Gastroesophageal sphincter (tissue), 4 donors: ENCODE data around the gene CEP83. TPM values are rescaled to one million over a fixed set of nuclear protein-coding genes. Genes with fewer than 3 reads are reported as not detected.

Source experiments
- ATAC-seq: fragments of 150-250 bp; one replicate; pipeline ENCODE4 v1.9.1; 2016; ENCODE audit warnings: mild to moderate bottlenecking, moderate library complexity
- H3K27ac ChIP-seq, 4 donors: fragments of 200-600 bp; sonication (generic) in 3 of 4; 1 replicate in 3 of 4; 2 replicates in 1 of 4; pipeline ENCODE4 v1.5.1; 2016 to 2019
- H3K27me3 ChIP-seq: fragments of 200-600 bp; sonication (generic); one replicate; pipeline ENCODE4 v1.5.1; 2019
- H3K36me3 ChIP-seq, 2 donors: fragments of 200-600 bp; sonication (generic); one replicate each; pipeline ENCODE4 v1.5.1; 2019; ENCODE audit warnings: control low read depth in 1 of 2
- H3K4me1 ChIP-seq, 3 donors: fragments of 200-600 bp; sonication (generic); 1 replicate in 2 of 3; 2 replicates in 1 of 3; pipeline ENCODE4 v1.5.1; 2016 to 2019; ENCODE audit warnings: control low read depth in 2 of 3
- H3K4me3 ChIP-seq, 2 donors: fragments of 200-600 bp; sonication (generic); one replicate each; pipeline ENCODE4 v1.5.1; 2019; ENCODE audit warnings: mild to moderate bottlenecking in 1 of 2, moderate library complexity in 1 of 2
- H3K9me3 ChIP-seq, 3 donors: fragments of 200-600 bp; sonication (generic); one replicate each; pipeline ENCODE4 v1.5.1; 2017 to 2019; ENCODE audit warnings: control low read depth in 2 of 3
- CTCF ChIP-seq, 4 experiments: fragments of 200-600 bp in 2 of 4; fragments of 450-650 bp in 2 of 4; sonication (generic) in 1 of 4; IDR thresholded peaks; one replicate each; pipeline ENCODE4 v1.5.1; 2017 to 2019; ENCODE audit warnings: antibody characterized with exemption in 4 of 4, mild to moderate bottlenecking in 2 of 4, moderate library complexity in 2 of 4
- EP300 ChIP-seq: sonication (generic); formaldehyde crosslinking; IDR thresholded peaks from one replicate; pipeline ENCODE4 v1.6.1; 2017; ENCODE audit warnings: antibody characterized with exemption, mild to moderate bottlenecking
- POLR2A ChIP-seq, 2 donors: fragments of 450-650 bp; IDR thresholded peaks; one replicate each; pipeline ENCODE4 v1.6.1; 2017; ENCODE audit warnings: antibody characterized with exemption in 2 of 2, mild to moderate bottlenecking in 2 of 2, moderate library complexity in 1 of 2
- POLR2AphosphoS5 ChIP-seq: sonication (generic); formaldehyde crosslinking; IDR thresholded peaks from one replicate; pipeline ENCODE4 v1.6.1; 2017; ENCODE audit warnings: antibody characterized with exemption
- WGBS, 2 donors: methylation state at CpG; one replicate each; pipeline ENCODE4 v1.1.5; 2018; ENCODE audit warnings: low coverage in 1 of 2; 5-methylcytosine and 5-hydroxymethylcytosine counted together
- total RNA-seq, 4 donors: library from RNA; depleted of rRNA; stranded (reverse); fragments of >200 nt; gene quantifications; one replicate each; pipeline ENCODE4 v1.1.0, GENCODE V29; 2016

The CEP83 gene
- total RNA-seq, 4 donors from 2014 or later, result 6.3 to 24.8 (median 11.3) TPM

DNA sequence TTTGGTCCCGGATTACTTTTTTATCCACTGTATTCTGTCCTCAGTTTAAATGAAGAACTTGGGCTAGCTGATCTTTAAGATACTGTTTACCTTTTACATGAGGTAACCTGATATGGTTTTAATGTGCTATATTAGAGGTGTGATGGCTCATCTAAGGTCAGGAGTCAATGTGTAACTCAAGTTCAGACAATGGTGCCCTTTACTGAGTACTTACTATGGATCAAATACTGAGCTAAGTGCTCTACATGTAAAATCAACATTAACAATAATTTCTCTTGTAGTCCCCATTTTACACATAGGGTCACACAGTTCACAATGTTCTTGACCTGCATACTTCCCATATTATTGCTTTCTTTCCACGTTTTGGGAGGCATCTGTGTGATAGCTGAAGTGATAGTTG lies 79.2 kb downstream of the CEP83 start:
- TF ChIP-seq POLR2AphosphoS5 (no peak), EP300 (no peak), CTCF (IDR thresholded peaks at IDR 0.05) (no peak), POLR2A (IDR thresholded peaks at IDR 0.05) (no peak)
- no peaks in the 10 kb centered on the region for H3K4me1 ChIP-seq
- 62 to 78% methylated on average over 2 of the region's 2 CpGs for WGBS, 2 donors
- no peak for ATAC-seq
- no peak overlapping the region for H3K4me3 ChIP-seq
- H3K9me3 ChIP-seq, result peaks cover 0 to 10% (median 0%) of the 10 kb centered on the region in 3 donors
- H3K27ac ChIP-seq, result no peak overlapping the region
- peaks cover 4 to 17% of the 10 kb centered on the region in 2 donors for H3K36me3 ChIP-seq
- no peaks in the 10 kb centered on the region for H3K27me3 ChIP-seq

DNA sequence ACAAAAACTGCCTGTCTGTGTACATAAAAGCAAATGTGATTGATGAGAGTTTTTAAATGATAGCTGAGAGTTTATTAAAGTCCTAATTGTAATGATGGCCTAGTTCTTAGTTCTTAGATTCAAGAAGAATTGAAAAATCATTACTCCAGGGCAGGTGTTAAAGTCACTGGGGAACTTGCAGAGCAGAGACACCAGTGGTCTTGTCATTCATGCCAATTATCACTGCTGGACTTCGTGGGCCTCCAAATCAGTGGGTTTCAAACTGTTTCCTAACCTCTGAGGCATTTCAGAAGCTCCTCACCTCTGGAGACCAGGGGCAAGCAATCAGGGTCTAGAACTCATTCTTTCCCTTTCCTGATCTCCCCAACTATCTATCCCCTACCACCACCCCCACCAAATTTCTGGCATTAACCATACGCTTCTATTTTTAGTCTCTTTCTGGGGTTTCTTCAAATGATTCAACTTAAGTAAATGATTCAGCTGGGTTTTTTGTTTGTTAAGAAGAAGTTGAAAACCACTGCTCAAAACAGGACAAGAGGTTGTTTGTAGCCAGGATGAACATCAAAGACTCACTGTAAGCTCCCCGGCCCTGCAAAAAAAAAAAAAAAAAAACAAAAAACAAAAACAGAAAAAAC lies 80.1 kb downstream of the CEP83 start:
- TF ChIP-seq EP300, result no peak
- TF ChIP-seq POLR2AphosphoS5, result no peak
- TF ChIP-seq CTCF (IDR thresholded peaks at IDR 0.05), result no peak
- no peak for TF ChIP-seq POLR2A (IDR thresholded peaks at IDR 0.05)
- Histone ChIP-seq H3K4me1 (no peaks in the 10 kb centered on the region), H3K27me3 (no peaks in the 10 kb centered on the region), H3K4me3 (no peak overlapping the region), H3K9me3 (peaks cover 0 to 9% (median 0%) of the 10 kb centered on the region in 3 donors), H3K27ac (no peak overlapping the region), H3K36me3 (peaks cover 0 to 8% of the 10 kb centered on the region in 2 donors)
- ATAC-seq, result no peak
- WGBS, 2 donors, result 69 to 79% methylated on average over 2 to 3 of the region's 3 CpGs

DNA sequence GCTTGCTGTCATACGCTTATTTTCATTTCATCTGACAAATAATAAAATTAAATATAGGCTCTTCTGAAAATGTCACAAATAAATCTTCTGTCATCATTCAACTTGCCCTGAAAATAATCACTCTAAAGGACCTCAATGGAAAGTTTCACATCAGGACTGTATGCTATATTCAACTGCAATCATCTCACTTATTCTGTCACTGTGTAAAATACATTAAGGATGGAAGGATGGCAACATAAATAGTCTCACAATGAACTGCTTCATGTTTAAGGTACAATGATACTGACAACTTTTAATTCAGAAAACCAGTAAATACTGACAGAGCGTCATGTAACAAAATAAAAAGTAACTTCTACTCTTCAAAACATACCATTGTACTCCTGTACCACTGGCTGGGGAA lies 82.1 kb downstream of the CEP83 start:
- TF ChIP-seq POLR2AphosphoS5 (no peak), CTCF (IDR thresholded peaks at IDR 0.05) (no peak), POLR2A (IDR thresholded peaks at IDR 0.05) (no peak), EP300 (no peak)
- Histone ChIP-seq H3K4me1 (no peaks in the 10 kb centered on the region), H3K9me3 (no peaks in the 10 kb centered on the region), H3K27me3 (no peaks in the 10 kb centered on the region), H3K4me3 (no peak overlapping the region), H3K36me3 (peaks cover 0 to 8% of the 10 kb centered on the region in 2 donors), H3K27ac (no peak overlapping the region)
- ATAC-seq, result no peak
- WGBS, 2 donors, result 92 to 100% methylated on average over 2 of the region's 2 CpGs

DNA sequence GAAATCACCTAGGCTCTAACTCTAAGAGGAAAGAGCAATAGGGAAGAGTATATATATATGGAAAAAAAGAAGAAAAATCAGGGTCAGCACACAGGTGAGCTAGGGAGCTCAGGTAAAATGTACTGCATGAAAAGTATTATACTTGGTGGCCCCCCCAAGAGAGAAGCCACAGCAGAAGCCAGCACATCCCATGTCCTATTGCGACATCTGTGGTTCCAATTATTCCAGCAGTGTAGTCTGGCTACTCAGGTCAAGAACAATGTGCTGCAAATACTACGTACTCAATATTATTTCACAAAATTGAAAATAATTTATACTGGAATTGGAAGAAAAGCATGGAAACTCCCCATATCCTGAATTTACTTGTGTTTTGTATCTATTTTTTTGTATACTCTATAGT lies 85.5 kb downstream of the CEP83 start:
- Histone ChIP-seq H3K4me1 (no peaks in the 10 kb centered on the region), H3K9me3 (no peaks in the 10 kb centered on the region), H3K36me3 (peaks cover 0 to 8% of the 10 kb centered on the region in 2 donors), H3K27me3 (no peaks in the 10 kb centered on the region), H3K4me3 (no peak overlapping the region), H3K27ac (no peak overlapping the region)
- 100% methylated on average over 2 of the region's 2 CpGs for WGBS, 2 donors
- no peak for TF ChIP-seq CTCF (IDR thresholded peaks at IDR 0.05)
- TF ChIP-seq POLR2A (IDR thresholded peaks at IDR 0.05), result no peak
- no peak for TF ChIP-seq EP300
- TF ChIP-seq POLR2AphosphoS5, result no peak
- no peak for ATAC-seq

- Histone ChIP-seq H3K4me3 (no peak overlapping the region), H3K36me3 (no peaks in the 10 kb centered on the region), H3K4me1 (no peaks in the 10 kb centered on the region), H3K27me3 (no peaks in the 10 kb centered on the region), H3K9me3 (no peaks in the 10 kb centered on the region), H3K27ac (no peak overlapping the region)
- no peak for ATAC-seq
- 88 to 100% methylated on average over 2 of the region's 2 CpGs for WGBS, 2 donors
- no peak for TF ChIP-seq POLR2A (IDR thresholded peaks at IDR 0.05)
- no peak for TF ChIP-seq CTCF (IDR thresholded peaks at IDR 0.05)
- no peak for TF ChIP-seq POLR2AphosphoS5
- TF ChIP-seq EP300, result no peak
Measured at GRCh38 chr12:94372461-94372860, 87.2 kb downstream of the CEP83 start.
